ENCODE data around the gene CCNY.

GRCh38 chr10:35390161-35390840 lies 54.0 kb downstream of the CCNY start:
- no peak for TF ChIP-seq MAX (IDR thresholded peaks at IDR 0.05)
- TF ChIP-seq CTCF (IDR thresholded peaks at IDR 0.05) = no peak
- no peak for TF ChIP-seq HES2 (IDR thresholded peaks at IDR 0.05)
- TF ChIP-seq POLR2A (IDR thresholded peaks at IDR 0.05; ENCODE audit: low read length) = no peak
- TF ChIP-seq MAFK (IDR thresholded peaks at IDR 0.05; ENCODE audit: partially characterized antibody) = no peak
- TF ChIP-seq CHD2 (IDR thresholded peaks at IDR 0.05; ENCODE audit: low read length, partially characterized antibody) = no peak
- TF ChIP-seq PHF8 (IDR thresholded peaks at IDR 0.05; ENCODE audit: borderline replicate concordance, low read depth) = no peak
